Stomach smooth muscle (tissue), 2 donors: ENCODE data around the gene RMND1.
A peak's percentile ranks its signal among the peaks of the same experiment; 100 is the strongest.
"Not testable (repeated sequence)": the region's sequence is repeated elsewhere in the genome, so short reads cannot be mapped to it uniquely, and the experiment has no call there.

Source experiments
- H3K27ac ChIP-seq: one replicate; pipeline ENCODE4 v1.7.0; 2013; ENCODE audit warnings: mild to moderate bottlenecking, low read length, inconsistent platforms
- H3K27me3 ChIP-seq, 2 donors: one replicate each; pipeline ENCODE4 v1.7.0; 2013; ENCODE audit warnings: low read length in 2 of 2; ENCODE audit not compliant: insufficient read depth in 2 of 2, control insufficient read depth in 1 of 2
- H3K36me3 ChIP-seq, 2 donors: one replicate each; pipeline ENCODE4 v1.7.0; 2013; ENCODE audit warnings: low read length in 2 of 2; ENCODE audit not compliant: control insufficient read depth in 2 of 2, insufficient read depth in 2 of 2
- H3K4me1 ChIP-seq: one replicate; pipeline ENCODE4 v1.7.0; 2013; ENCODE audit warnings: low read length; ENCODE audit not compliant: control insufficient read depth, insufficient read depth
- H3K4me3 ChIP-seq, 2 donors: one replicate each; pipeline ENCODE4 v1.7.0; 2013; ENCODE audit warnings: low read length in 2 of 2
- H3K9ac ChIP-seq, 2 donors: one replicate each; pipeline ENCODE4 v1.7.0; 2013; ENCODE audit warnings: low read length in 2 of 2, mild to moderate bottlenecking in 1 of 2
- H3K9me3 ChIP-seq, 2 donors: one replicate each; pipeline ENCODE4 v1.7.0; 2013; ENCODE audit warnings: low read length in 2 of 2; ENCODE audit not compliant: control insufficient read depth in 2 of 2
- donor health status: healthy.
- donor health status: Pancreatic carcinoma.

The RMND1 gene

DNA sequence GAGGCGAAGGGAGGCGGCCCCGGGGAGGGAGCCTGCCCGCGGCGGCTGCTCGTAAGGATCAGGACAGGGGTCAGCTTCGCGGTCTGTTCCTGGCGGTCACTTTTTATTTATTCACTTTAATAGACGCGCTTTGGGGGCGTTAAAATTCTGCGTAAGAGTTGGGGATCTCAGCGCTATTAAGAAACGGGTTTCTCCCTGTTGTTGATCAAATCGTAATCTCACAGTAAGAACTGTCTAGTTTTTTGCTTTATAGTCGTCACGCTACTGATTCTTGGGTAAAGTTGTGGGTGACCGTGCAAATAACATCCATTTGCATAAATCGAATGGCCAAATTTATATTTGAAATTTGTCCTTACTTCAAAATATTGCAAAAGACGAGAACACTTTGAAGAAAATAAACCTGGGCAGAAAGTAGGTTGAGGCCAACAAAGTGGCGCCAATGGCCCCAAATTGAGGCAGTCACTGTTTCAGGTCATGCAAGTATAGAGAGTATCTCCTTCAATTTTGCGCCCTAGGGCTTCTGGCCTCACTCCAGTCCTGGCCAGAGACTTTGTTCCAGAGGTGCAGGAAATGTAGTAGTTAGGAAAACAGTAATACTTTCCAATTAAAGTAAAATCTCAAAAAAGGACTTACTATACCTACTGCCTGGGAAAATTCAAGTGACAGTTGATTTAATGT lies 963 bp upstream of the RMND1 start:
- Histone ChIP-seq H3K4me3 (peak overlapping the region; percentile 69 to 94), H3K27ac (peak overlapping the region; percentile 86), H3K4me1 (peaks cover 4% of the 10 kb centered on the region), H3K27me3 (no peaks in the 10 kb centered on the region), H3K36me3 (peaks cover 0 to 5% of the 10 kb centered on the region in 2 donors), H3K9ac (peak overlapping the region; percentile 71 to 91), H3K9me3 (no peaks in the 10 kb centered on the region)

DNA sequence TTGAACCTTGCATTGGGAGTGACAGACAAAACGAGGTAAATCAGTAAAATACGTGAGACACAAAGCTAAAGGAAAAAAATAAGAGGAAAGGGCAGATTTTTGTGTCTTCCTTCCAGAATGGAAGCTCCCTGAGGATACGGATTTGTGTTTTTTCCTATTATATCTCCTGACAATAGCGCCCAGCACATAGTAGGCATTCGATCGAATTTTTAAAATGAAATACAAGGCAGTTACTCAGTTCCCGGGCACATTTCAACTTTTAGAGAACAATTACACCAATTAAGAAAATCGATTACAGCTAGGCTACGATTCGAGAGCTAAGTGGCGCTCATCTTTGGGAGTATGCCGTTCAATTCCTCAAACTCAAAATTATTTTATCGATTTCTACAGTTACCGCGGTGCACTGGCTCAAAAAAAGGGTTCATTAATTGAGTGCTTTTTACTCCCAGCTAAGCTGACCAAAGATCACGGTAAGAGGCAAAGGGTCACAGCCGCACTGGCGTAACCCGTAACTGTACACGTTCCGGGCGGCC lies 443 bp downstream of the RMND1 start:
- H3K9me3 ChIP-seq: no peaks in the 10 kb centered on the region
- no peaks in the 10 kb centered on the region for H3K36me3 ChIP-seq
- H3K27ac ChIP-seq: peak overlapping the region; percentile 86
- H3K4me1 ChIP-seq: peaks cover 4% of the 10 kb centered on the region
- peak overlapping the region; percentile 73 to 79 for H3K9ac ChIP-seq
- peak overlapping the region; percentile 94 to 99 for H3K4me3 ChIP-seq
- H3K27me3 ChIP-seq: no peaks in the 10 kb centered on the region

DNA sequence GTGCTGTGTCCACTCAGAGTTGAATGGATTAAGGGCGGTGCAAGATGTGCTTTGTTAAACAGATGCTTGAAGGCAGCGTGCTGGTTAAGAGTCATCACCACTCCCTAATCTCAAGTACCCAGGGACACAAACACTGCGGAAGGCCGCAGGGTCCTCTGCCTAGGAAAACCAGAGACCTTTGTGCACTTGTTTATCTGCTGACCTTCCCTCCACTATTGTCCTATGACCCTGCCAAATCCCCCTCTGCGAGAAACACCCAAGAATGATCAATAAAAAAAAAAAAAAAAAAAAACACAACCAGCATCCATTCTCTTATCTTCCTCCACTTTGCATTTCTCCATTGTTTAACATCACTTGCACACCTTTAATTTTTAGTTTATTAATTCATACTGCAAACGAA lies 998 bp downstream of the RMND1 start:
- Histone ChIP-seq H3K4me3 (peak overlapping the region; percentile 94 to 99), H3K9ac (peak overlapping the region; percentile 73 to 79)
- H3K27ac ChIP-seq, H3K27me3 ChIP-seq, H3K4me1 ChIP-seq, H3K9me3 ChIP-seq, H3K36me3 ChIP-seq: not testable (repeated sequence)

DNA sequence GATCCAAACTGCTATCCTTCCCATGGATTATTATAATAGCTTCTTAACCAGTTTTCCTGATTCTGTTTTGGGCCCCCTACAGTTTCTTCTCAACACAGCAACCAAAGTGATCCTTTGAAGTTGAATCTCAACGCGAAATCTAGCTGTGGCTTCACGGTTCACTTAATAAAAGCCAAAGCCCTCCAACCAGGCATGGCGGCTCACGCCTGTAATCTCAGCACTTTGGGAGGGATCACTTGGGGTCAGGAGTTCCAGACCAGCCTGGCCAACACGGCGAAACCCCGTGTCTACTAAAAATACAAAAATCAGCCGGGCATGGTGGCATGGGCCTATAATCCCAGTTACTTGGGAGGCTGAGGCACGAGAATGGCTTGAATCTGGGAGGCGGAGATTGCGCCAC lies 3.3 kb downstream of the RMND1 start:
- Histone ChIP-seq H3K9ac (no peak overlapping the region), H3K4me3 (no peak overlapping the region), H3K9me3 (no peaks in the 10 kb centered on the region), H3K27me3 (no peaks in the 10 kb centered on the region), H3K27ac (no peak overlapping the region), H3K4me1 (peaks cover 10% of the 10 kb centered on the region), H3K36me3 (no peaks in the 10 kb centered on the region)

DNA sequence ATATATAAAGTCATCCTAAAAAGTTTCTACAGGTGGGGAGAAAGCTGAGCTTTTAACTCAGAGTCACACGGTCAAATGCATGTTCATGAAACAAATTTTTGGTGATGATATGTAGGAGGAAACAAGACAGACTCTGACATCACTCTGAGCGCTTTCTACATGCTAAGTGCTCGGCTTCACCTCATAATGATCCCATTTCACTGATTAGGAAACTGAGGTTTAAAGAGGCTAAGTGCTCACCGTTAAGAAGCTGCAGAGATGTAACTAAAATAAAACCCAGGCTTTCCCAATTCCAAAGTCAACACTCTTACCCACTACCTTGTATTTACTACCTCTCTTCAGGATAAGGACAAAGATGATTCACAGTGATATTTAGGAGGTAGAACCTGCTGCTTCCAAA lies 4.7 kb downstream of the RMND1 start:
- H3K4me1 ChIP-seq: peaks cover 6% of the 10 kb centered on the region
- H3K9me3 ChIP-seq: no peaks in the 10 kb centered on the region
- peaks cover 0 to 2% of the 10 kb centered on the region in 2 donors for H3K36me3 ChIP-seq
- no peaks in the 10 kb centered on the region for H3K27me3 ChIP-seq
- no peak overlapping the region for H3K4me3 ChIP-seq
- H3K9ac ChIP-seq: no peak overlapping the region
- no peak overlapping the region for H3K27ac ChIP-seq

DNA sequence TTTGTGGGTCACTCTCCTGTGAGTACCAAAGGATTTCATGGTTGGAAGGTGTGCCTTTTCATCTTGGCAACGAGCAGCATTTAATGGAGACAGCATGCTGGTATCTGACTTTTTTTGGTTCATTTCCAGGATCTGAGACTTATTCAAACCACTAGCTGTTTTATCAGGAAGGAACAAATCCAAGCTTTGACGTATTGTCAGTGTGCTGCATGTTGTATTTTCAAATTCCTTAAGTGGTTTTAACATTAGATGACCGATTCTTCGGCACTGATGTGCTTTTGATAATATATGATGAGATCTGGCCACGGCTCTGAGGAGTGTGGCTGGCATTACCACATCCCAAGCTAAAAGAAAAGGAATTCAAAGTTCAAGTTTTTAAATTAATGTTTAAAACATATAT lies 6.4 kb downstream of the RMND1 start:
- Histone ChIP-seq H3K9ac (no peak overlapping the region), H3K27ac (no peak overlapping the region), H3K36me3 (peaks cover 0 to 2% of the 10 kb centered on the region in 2 donors), H3K9me3 (no peaks in the 10 kb centered on the region), H3K4me3 (no peak overlapping the region), H3K27me3 (no peaks in the 10 kb centered on the region), H3K4me1 (peaks cover 9% of the 10 kb centered on the region)

DNA sequence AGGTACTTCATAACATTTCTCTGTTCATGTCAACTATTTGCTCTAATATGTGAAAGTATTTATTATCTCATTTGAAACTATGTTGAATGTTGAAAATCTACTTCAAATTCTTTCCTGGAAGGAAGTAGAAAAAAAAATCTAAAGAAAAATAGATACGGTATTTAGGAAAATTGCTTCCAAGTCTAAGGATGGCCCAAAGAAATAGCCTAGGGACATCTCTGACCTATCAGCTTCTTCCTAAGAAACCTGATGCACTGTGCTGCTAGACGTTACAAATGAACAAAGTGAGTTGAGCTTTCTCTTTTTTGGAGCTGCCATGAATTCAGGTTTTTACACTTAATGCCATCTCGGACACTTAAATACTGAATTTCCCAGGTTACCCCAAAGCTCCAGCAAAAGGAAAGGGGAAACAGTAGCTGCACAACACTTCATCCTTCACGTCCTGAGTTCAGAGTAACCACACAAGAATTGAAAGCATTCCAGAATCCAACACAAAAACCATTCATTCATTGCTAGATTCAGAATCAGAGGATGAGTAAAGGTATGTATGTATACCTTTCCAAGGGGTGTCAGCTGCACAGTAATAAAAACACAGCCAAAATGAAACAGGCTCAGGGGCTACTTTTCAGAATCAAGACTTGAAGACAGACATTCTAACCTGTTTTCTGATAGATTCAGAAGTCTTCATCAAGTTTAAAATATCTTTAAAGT lies 7.9 kb downstream of the RMND1 start:
- Histone ChIP-seq H3K9me3 (no peaks in the 10 kb centered on the region), H3K27me3 (no peaks in the 10 kb centered on the region), H3K4me3 (no peak overlapping the region), H3K27ac (no peak overlapping the region), H3K9ac (no peak overlapping the region), H3K36me3 (peaks cover 0 to 2% of the 10 kb centered on the region in 2 donors), H3K4me1 (peaks cover 9% of the 10 kb centered on the region)

DNA sequence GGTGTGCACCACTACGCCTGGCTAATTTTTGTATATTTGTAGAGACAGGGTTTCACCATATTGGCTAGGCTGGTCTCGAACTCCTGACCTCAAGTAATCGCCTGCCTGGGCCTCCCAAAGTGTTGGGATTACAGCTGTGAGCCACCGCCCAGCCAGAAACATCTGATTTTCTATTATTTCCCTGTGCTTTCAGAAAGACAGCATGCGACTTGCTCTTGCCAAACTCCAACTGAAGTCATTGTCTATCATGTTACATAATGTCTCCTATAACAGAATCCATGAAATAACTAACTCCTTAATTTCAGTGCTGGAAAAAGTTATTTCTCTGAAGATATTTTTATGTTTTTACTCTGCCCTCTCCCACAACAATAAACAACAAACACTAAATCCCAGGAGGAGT lies 8.5 kb downstream of the RMND1 start:
- Histone ChIP-seq H3K9me3 (no peaks in the 10 kb centered on the region), H3K36me3 (peaks cover 0 to 2% of the 10 kb centered on the region in 2 donors), H3K9ac (no peak overlapping the region), H3K4me3 (no peak overlapping the region), H3K27me3 (no peaks in the 10 kb centered on the region), H3K27ac (no peak overlapping the region), H3K4me1 (peaks cover 9% of the 10 kb centered on the region)

DNA sequence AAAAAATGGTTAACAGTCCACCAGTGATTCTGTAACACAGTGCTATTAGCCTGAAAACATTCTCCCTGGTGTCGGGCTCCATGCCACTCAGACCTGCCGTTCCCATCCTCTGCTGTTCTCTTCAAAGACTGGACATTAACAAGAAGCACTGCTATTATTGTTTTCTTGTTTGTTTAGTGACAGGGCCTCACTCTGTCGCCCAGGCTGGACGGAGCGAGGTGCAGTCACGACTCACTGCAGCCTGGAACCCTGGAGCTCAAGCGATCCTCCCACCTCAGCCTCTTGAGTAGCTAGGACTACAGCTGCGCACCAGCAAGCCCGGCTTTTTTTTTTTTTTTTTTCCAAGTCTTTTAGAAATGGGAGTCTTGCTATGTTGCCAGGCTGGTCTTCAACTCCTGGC lies 9.6 kb downstream of the RMND1 start:
- no peak overlapping the region for H3K9ac ChIP-seq
- no peaks in the 10 kb centered on the region for H3K27me3 ChIP-seq
- no peaks in the 10 kb centered on the region for H3K9me3 ChIP-seq
- no peak overlapping the region for H3K4me3 ChIP-seq
- H3K27ac ChIP-seq: no peak overlapping the region
- peaks cover 9% of the 10 kb centered on the region for H3K4me1 ChIP-seq
- peaks cover 0 to 2% of the 10 kb centered on the region in 2 donors for H3K36me3 ChIP-seq

DNA sequence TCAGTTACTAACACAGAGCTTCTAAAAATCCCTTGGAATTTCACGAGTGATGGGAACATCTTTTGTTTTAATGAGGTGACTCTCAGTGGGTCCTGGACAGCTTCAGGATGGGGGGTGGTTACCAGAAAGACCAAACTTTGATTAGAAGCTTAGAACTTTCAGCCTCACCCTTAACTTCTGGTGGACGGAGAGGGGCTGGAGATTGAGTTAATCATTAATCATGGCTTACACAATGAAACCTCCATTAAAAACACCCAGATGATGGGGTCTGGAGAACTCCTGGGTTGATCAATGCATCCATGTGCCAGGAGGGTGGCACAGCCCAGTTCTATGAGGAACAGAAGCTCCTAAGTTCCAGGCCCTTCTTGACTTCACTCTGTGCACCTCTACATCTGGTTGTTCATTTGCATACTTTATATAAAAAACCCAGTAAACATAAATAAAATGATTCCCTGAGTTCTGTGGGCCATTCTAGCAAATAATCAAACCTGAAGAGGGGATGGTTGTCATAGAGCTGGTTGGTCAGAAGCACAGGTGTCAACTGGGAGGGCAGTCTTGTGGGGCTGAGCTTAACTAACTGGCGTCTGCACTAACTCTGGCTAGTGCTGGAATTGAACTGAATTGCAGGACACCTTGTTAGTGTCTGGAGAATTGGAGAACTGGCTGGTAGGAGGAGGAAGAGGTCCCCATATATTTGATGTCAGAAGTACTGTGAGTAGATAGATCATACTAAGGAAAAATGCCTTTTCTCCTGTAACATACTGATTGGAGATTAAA lies 10.3 kb downstream of the RMND1 start:
- no peaks in the 10 kb centered on the region for H3K9me3 ChIP-seq
- no peak overlapping the region for H3K27ac ChIP-seq
- no peaks in the 10 kb centered on the region for H3K27me3 ChIP-seq
- H3K9ac ChIP-seq: peak overlapping the region in 1 of 2 donors; percentile 6
- H3K4me3 ChIP-seq: no peak overlapping the region
- H3K36me3 ChIP-seq: peaks cover 0 to 2% of the 10 kb centered on the region in 2 donors
- H3K4me1 ChIP-seq: peaks cover 9% of the 10 kb centered on the region
